K562 (cell line): ENCODE results near the gene FCRL6. TPM values are rescaled to one million over a fixed set of nuclear protein-coding genes. Genes with fewer than 3 reads are reported as not detected.

Experiments
- ATAC-seq: fragments of 200-7000 bp; cut with Tn5 transposase; 3 replicates; pipeline ENCODE4 v1.9.1; 2020; ENCODE audit warnings: moderate library complexity
- BruUV-seq: library from RNA; stranded (reverse); fragments of 400-500 nt; replicated peaks from 2 replicates; lab custom pipeline; 2021; lab: Mats Ljungman, UMichigan
- CTCF ChIA-PET: fragments of 300-600 bp; formaldehyde crosslinking; extraction: SDS; loops from one replicate; lab custom pipeline; 2021; ENCODE audit warnings: low intra/inter-chr PET ratio; lab: Yijun Ruan, JAX
- POLR2A ChIA-PET: fragments of 300-600, 350-650 bp; sonication (Branson Sonifier 250); formaldehyde crosslinking; extraction: SDS; loops from one replicate; lab custom pipeline; 2021; ENCODE audit warnings: antibody characterized with exemption, inconsistent platforms; lab: Yijun Ruan, JAX
- DNase-seq, 4 experiments: peaks; one replicate each; pipeline versions ENCODE4 v3.0.0 to v3.0.0-alpha.2; 2011 to 2018; ENCODE audit warnings: low spot score in 3 of 4, mixed read lengths in 3 of 4; ENCODE audit errors: extremely low read depth in 1 of 4
- FAIRE-seq: peaks from 2 replicates; lab custom pipeline; 2011; peaks lifted over from hg19 to GRCh38; lab: Jason Lieb, UNC
- H2AFZ ChIP-seq: 2 replicates; pipeline ENCODE4 v1.6.0; 2011; ENCODE audit warnings: low read depth, low read length, control low read depth, inconsistent platforms
- H3K27ac ChIP-seq: fragments of 200-600 bp; 3 replicates; pipeline ENCODE4 v1.8.0; 2011; ENCODE audit warnings: low read depth, mild to moderate bottlenecking, control low read depth, inconsistent platforms, low read length, moderate library complexity, mixed read lengths; ENCODE audit errors: extremely low read depth
- H3K27me3 ChIP-seq, 2 experiments: fragments of 300-600 bp in 1 of 2; 2 replicates in 1 of 2; 3 replicates in 1 of 2; pipeline versions ENCODE4 v1.6.0 to v1.8.0; 2011; ENCODE audit warnings: inconsistent platforms in 2 of 2, low read length in 2 of 2, mild to moderate bottlenecking in 1 of 2, mixed read lengths in 1 of 2, moderate library complexity in 1 of 2; ENCODE audit not compliant: control insufficient read depth in 2 of 2, insufficient read depth in 2 of 2
- H3K36me3 ChIP-seq: fragments of 300-600 bp; 3 replicates; pipeline ENCODE4 v1.8.0; 2011; ENCODE audit warnings: mild to moderate bottlenecking, low read length, inconsistent platforms; ENCODE audit not compliant: control insufficient read depth, insufficient read depth
- H3K4me1 ChIP-seq, 2 experiments: fragments of 200-600 bp in 1 of 2; replicated peaks in 1 of 2; 2 replicates in 1 of 2; 3 replicates in 1 of 2; pipeline versions ENCODE4 v1.5.1 to v1.8.0; 2011; ENCODE audit warnings: inconsistent platforms in 2 of 2, low read length in 2 of 2, mild to moderate bottlenecking in 1 of 2, mixed read lengths in 1 of 2, moderate library complexity in 1 of 2; ENCODE audit not compliant: control insufficient read depth in 2 of 2, insufficient read depth in 2 of 2
- H3K4me2 ChIP-seq: 2 replicates; pipeline ENCODE4 v1.6.1; 2011; ENCODE audit warnings: low read length, control low read depth, inconsistent platforms, mixed read lengths; ENCODE audit not compliant: insufficient read depth
- H3K4me3 ChIP-seq: fragments of 200-600 bp; sonication (generic), shearing (Covaris generic); 2 replicates; pipeline ENCODE4 v1.5.1; 2016; ENCODE audit warnings: control low read depth, inconsistent platforms
- H3K79me2 ChIP-seq: fragments of 200-600 bp; 3 replicates; pipeline ENCODE4 v1.8.0; 2011; ENCODE audit warnings: low read length, inconsistent platforms; ENCODE audit not compliant: control insufficient read depth, insufficient read depth
- H3K9ac ChIP-seq, 2 experiments: 2 replicates each; pipeline versions ENCODE4 v1.6.0 to v1.6.1; 2011; ENCODE audit warnings: low read depth in 2 of 2, low read length in 2 of 2, control low read depth in 1 of 2, inconsistent platforms in 1 of 2, mild to moderate bottlenecking in 1 of 2, mixed read lengths in 1 of 2; ENCODE audit not compliant: insufficient read depth in 1 of 2
- H3K9me1 ChIP-seq: one replicate; pipeline ENCODE4 v1.6.0; 2011; ENCODE audit warnings: inconsistent platforms, mild to moderate bottlenecking, low read length, moderate library complexity; ENCODE audit not compliant: control insufficient read depth, insufficient read depth
- H3K9me3 ChIP-seq: replicated peaks from 2 replicates; pipeline ENCODE4 v1.5.1; 2011; ENCODE audit warnings: low read depth, low read length, inconsistent platforms; ENCODE audit not compliant: control insufficient read depth, insufficient read depth
- H4K20me1 ChIP-seq: replicated peaks from 2 replicates; pipeline ENCODE4 v1.6.1; 2011; ENCODE audit warnings: low read length, inconsistent platforms, mixed read lengths; ENCODE audit not compliant: control insufficient read depth, insufficient read depth
- ASH1L ChIP-seq: fragments of 450-650 bp; IDR thresholded peaks from 2 replicates; pipeline ENCODE4 v1.6.1; 2018; ENCODE audit warnings: borderline replicate concordance, mild to moderate bottlenecking, low read depth; ENCODE audit not compliant: partially characterized antibody
- BCL6 ChIP-seq: fragments of 250-450 bp; sonication (Bioruptor Pico); IDR thresholded peaks from 2 replicates; pipeline ENCODE4 v1.4.0; 2020
- CAMTA2 ChIP-seq: fragments of 250-450 bp; sonication (Bioruptor Pico); conservative IDR thresholded peaks from 2 replicates; pipeline ENCODE4 v1.5.1; 2022
- ELF4 ChIP-seq: fragments of 450-650 bp; formaldehyde crosslinking; IDR thresholded peaks from 2 replicates; pipeline ENCODE4 v1.4.0; 2022; ENCODE audit warnings: missing genetic modification characterization
- HIVEP1 ChIP-seq: fragments of 250-450 bp; sonication (Bioruptor Pico); IDR thresholded peaks from 2 replicates; pipeline ENCODE4 v1.4.0; 2020; ENCODE audit warnings: mild to moderate bottlenecking
- HMGN3 ChIP-seq: IDR thresholded peaks from 2 replicates; pipeline ENCODE4 v1.6.1; 2011; ENCODE audit warnings: borderline replicate concordance, low read depth, mild to moderate bottlenecking, mixed read lengths, low read length; ENCODE audit not compliant: insufficient read length; ENCODE audit errors: extremely low read depth
- MCM2 ChIP-seq: fragments of 450-650 bp; IDR thresholded peaks from 2 replicates; pipeline ENCODE4 v1.6.1; 2017; ENCODE audit warnings: low read depth, mild to moderate bottlenecking
- SNAPC5 ChIP-seq: fragments of 250-450 bp; sonication (Bioruptor Pico); IDR thresholded peaks from 2 replicates; pipeline ENCODE4 v1.8.0; 2021; ENCODE audit warnings: moderate library complexity, mild to moderate bottlenecking, inconsistent platforms
- ZBTB33 ChIP-seq: sonication (generic); formaldehyde crosslinking; IDR thresholded peaks from 2 replicates; pipeline ENCODE4 v1.8.1; 2023; ENCODE audit warnings: mild to moderate bottlenecking, missing genetic modification reagents
- ZEB2 ChIP-seq: fragments of 450-650 bp; IDR thresholded peaks from 2 replicates; pipeline ENCODE4 v1.6.1; 2016
- ZNF436 ChIP-seq: fragments of 250-450, 450-650 bp; sonication (Bioruptor Pico); formaldehyde crosslinking; IDR thresholded peaks from 2 replicates; pipeline ENCODE4 v1.7.0; 2020; ENCODE audit warnings: mild to moderate bottlenecking
- ZNF445 ChIP-seq: fragments of 250-450 bp; sonication (Bioruptor Pico); IDR thresholded peaks from 2 replicates; pipeline ENCODE4 v1.4.0; 2020; ENCODE audit warnings: low read depth, mild to moderate bottlenecking, moderate library complexity
- ZNF79 ChIP-seq: fragments of 250-450 bp; sonication (Bioruptor Pico); IDR thresholded peaks from 2 replicates; pipeline ENCODE4 v1.4.0; 2020; ENCODE audit warnings: low read depth, mild to moderate bottlenecking, moderate library complexity
- WGBS: fragments of 100-300 bp; shearing (Covaris generic); methylation state at CpG from one replicate; pipeline ENCODE4 v1.1.6; 2016; ENCODE audit warnings: low coverage, mixed read lengths; ENCODE audit not compliant: insufficient coverage; ENCODE audit errors: missing lambda C conversion rate; 5-methylcytosine and 5-hydroxymethylcytosine counted together
- in situ Hi-C: fragments of 300-500 bp; cut with MboI; formaldehyde crosslinking; loops from 4 replicates; pipeline ENCODE4 v1.15.0; 2018; ENCODE audit warnings: inconsistent platforms, mixed read lengths
- intact Hi-C: fragments of 100-400 bp; cut with micrococcal nuclease; formaldehyde crosslinking; loops from 2 replicates; pipeline ENCODE4 v1.14.2; 2022
- polyA plus RNA-seq, 8 experiments: library from polyadenylated mRNA; depleted of rRNA in 4 of 8; stranded (reverse) in 5 of 8; unstranded in 3 of 8; fragments of >200 nt; fragmentation: Nextera tagmentation in 2 of 8; fragmentation: Illumina TruSeq in 1 of 8; extraction: Ambion mirVana in 2 of 8; extraction: Trizol in 1 of 8; gene quantifications; 2 replicates each; pipeline versions ENCODE4 v1.2.1 to v1.2.3, GENCODE V29; 2011 to 2014; ENCODE audit warnings: inconsistent platforms in 1 of 8, missing spikeins in 1 of 8
- total RNA-seq, 7 experiments: library from RNA; depleted of rRNA in 6 of 7; stranded (reverse); fragments of >200 nt in 6 of 7; fragmentation: Illumina TruSeq in 2 of 7; extraction: Trizol in 2 of 7; gene quantifications; 2 replicates each; pipeline versions ENCODE4 v1.2.1 to v1.2.3, GENCODE V29; 2011 to 2021; ENCODE audit warnings: low replicate concordance in 1 of 7
- TF ChIP-seq, protein P1 (sequence below): fragments of 250-450 bp; sonication (Bioruptor Pico); IDR thresholded peaks from 2 replicates; pipeline ENCODE4 v1.5.0; 2020; ENCODE audit warnings: mild to moderate bottlenecking
- TF ChIP-seq, protein P2 (sequence below): sonication (generic); formaldehyde crosslinking; IDR thresholded peaks from 2 replicates; pipeline ENCODE4 v1.8.0; 2022; ENCODE audit warnings: mild to moderate bottlenecking, missing genetic modification reagents

FCRL6 gene
- total and polyA plus RNA-seq, 9 of the 15 experiments (the other 6 are each of a cell fraction or from before 2014, with no cell fraction given) = not detected

GRCh38 chr1:159828581-159829272, 26.6 kb downstream of the FCRL6 start:
- ATAC-seq (no peak), DNase-seq (no peak), FAIRE-seq (no peak)
- Histone ChIP-seq H4K20me1 (no peaks in the 10 kb centered on the region), H3K79me2 (no peaks in the 10 kb centered on the region), H3K9me3 (no peaks in the 10 kb centered on the region), H3K9ac (no peak overlapping the region), H3K36me3 (no peaks in the 10 kb centered on the region), H3K4me1 (peaks cover 0 to 5% of the 10 kb centered on the region in 2 experiments; a peak in 2 of 5 replicates), H3K27ac (no peak overlapping the region), H3K9me1 (no peaks in the 10 kb centered on the region), H3K27me3 (peaks cover 28 to 88% of the 10 kb centered on the region in 2 experiments; a peak in 4 of 5 replicates), H3K4me2 (no peak overlapping the region), H3K4me3 (no peak overlapping the region), H2AFZ (no peak overlapping the region)
- BruUV-seq = no TSS peak
- intact Hi-C loops = no loop called here
- 13% methylated on average over 11 of the region's 11 CpGs for WGBS
- ChIA-PET CTCF (no interaction called here), POLR2A (interaction anchor here (0.8 to 1.7 kb wide), 2 partner anchors 11 to 13 kb away, joined by 5 read pairs; no protein-coding TSS in a partner anchor)
- in situ Hi-C loops = no loop called here
- TF ChIP-seq, protein P1, sequence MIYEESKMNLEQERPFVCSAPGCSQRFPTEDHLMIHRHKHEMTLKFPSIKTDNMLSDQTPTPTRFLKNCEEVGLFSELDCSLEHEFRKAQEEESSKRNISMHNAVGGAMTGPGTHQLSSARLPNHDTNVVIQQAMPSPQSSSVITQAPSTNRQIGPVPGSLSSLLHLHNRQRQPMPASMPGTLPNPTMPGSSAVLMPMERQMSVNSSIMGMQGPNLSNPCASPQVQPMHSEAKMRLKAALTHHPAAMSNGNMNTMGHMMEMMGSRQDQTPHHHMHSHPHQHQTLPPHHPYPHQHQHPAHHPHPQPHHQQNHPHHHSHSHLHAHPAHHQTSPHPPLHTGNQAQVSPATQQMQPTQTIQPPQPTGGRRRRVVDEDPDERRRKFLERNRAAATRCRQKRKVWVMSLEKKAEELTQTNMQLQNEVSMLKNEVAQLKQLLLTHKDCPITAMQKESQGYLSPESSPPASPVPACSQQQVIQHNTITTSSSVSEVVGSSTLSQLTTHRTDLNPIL (CRISPR knock-in tag) = no peak
- TF ChIP-seq HIVEP1 (CRISPR knock-in tag) (no peak), BCL6 (CRISPR knock-in tag) (no peak), SNAPC5 (CRISPR knock-in tag) (no peak), MCM2 (no peak), ASH1L (no peak), ELF4 (CRISPR knock-in tag) (no peak), CAMTA2 (CRISPR knock-in tag) (no peak), HMGN3 (no peak), ZEB2 (no peak), ZNF79 (CRISPR knock-in tag) (no peak), ZNF445 (CRISPR knock-in tag) (no peak), ZNF436 (CRISPR knock-in tag) (no peak), ZBTB33 (no peak)
- TF ChIP-seq, protein P2, sequence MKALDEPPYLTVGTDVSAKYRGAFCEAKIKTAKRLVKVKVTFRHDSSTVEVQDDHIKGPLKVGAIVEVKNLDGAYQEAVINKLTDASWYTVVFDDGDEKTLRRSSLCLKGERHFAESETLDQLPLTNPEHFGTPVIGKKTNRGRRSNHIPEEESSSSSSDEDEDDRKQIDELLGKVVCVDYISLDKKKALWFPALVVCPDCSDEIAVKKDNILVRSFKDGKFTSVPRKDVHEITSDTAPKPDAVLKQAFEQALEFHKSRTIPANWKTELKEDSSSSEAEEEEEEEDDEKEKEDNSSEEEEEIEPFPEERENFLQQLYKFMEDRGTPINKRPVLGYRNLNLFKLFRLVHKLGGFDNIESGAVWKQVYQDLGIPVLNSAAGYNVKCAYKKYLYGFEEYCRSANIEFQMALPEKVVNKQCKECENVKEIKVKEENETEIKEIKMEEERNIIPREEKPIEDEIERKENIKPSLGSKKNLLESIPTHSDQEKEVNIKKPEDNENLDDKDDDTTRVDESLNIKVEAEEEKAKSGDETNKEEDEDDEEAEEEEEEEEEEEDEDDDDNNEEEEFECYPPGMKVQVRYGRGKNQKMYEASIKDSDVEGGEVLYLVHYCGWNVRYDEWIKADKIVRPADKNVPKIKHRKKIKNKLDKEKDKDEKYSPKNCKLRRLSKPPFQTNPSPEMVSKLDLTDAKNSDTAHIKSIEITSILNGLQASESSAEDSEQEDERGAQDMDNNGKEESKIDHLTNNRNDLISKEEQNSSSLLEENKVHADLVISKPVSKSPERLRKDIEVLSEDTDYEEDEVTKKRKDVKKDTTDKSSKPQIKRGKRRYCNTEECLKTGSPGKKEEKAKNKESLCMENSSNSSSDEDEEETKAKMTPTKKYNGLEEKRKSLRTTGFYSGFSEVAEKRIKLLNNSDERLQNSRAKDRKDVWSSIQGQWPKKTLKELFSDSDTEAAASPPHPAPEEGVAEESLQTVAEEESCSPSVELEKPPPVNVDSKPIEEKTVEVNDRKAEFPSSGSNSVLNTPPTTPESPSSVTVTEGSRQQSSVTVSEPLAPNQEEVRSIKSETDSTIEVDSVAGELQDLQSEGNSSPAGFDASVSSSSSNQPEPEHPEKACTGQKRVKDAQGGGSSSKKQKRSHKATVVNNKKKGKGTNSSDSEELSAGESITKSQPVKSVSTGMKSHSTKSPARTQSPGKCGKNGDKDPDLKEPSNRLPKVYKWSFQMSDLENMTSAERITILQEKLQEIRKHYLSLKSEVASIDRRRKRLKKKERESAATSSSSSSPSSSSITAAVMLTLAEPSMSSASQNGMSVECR (CRISPR knock-in tag) = no peak
